ENCODE measurements around the gene ICAM4. TPM values are rescaled to one million over a fixed set of nuclear protein-coding genes. Genes with fewer than 3 reads are reported as not detected.
"Not testable (repeated sequence)": the region's sequence is repeated elsewhere in the genome, so short reads cannot be mapped to it uniquely, and the experiment has no call there.

The ICAM4 gene
- total RNA-seq, 1 donor from 2014 or later = 1.3 TPM

DNA sequence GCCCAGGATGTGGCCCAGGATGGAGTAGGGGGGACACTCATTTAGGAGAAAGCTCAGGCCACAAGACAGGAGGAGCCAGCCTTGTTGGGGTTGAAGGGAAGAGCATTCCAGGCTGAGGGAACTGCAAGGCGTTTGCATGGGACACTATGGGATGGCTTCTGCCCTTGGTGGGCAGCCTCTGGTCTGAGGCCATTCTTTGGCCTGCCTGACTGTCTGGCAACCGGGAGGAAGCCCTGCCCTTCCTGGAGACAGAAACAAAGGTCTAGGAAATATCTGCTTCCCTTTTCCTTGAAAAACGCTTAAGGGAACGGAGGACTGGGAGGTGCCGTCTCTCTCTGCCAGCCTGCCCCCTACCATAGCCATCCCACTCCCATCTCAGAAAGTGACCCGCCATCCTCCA, 18.7 kb upstream of the ICAM4 start:
- intact Hi-C loops (cut with micrococcal nuclease) = no loop called here

DNA sequence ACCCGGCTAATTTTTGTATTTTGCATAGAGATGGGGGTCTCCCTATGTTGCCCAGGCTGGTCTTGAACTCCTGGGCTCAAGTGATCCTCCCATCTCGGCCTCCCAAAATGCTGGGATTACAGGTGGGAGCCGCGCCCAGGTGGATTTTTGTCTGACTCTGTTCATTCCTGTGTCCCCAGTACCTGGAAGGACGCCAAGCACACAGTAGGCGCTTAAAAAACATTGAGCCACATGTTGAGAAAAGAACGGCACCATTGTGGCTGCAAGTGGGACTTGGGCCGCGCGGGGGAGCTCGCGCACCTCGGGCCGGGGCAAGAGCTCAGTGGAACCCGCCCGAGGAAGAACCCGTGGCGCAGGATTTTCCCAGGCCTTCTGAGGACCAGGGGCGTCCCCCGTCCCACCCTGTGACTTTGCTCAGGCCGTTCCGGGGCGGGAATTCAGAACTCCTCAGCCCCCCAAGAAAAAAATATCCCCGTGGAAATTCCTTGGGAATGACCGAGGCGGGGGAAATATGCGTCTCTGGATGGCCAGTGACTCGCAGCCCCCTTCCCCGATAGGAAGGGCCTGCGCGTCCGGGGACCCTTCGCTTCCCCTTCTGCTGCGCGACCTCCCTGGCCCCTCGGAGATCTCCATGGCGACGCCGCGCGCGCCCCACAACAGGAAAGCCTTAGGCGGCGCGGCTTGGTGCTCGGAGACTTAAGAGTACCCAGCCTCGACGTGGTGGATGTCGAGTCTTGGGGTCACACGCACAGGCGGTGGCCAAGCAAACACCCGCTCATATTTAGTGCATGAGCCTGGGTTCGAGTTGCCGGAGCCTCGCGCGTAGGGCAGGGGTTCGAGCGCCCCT, 17.2 kb upstream of the ICAM4 start:
- intact Hi-C loops (cut with micrococcal nuclease) = loop anchor here (1.0 kb wide), 3 partner anchors 9 to 300 kb away; no protein-coding TSS in a partner anchor

DNA sequence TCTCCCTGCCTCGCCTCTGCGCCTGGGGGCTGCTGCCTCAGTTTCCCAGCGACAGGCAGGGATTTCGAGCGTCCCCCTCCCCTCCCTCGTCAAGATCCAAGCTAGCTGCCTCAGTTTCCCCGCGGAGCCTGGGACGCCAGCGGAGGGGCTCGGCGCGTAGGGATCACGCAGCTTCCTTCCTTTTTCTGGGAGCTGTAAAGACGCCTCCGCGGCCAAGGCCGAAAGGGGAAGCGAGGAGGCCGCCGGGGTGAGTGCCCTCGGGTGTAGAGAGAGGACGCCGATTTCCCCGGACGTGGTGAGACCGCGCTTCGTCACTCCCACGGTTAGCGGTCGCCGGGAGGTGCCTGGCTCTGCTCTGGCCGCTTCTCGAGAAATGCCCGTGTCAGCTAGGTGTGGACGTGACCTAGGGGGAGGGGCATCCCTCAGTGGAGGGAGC, 16.6 kb upstream of the ICAM4 start:
- intact Hi-C loops (cut with micrococcal nuclease) = loop anchor here (1.0 kb wide), 1 partner anchor 299 kb away; no protein-coding TSS in a partner anchor

- intact Hi-C loops (cut with micrococcal nuclease) = loop anchor here (1.0 kb wide), 5 partner anchors 15 to 298 kb away; partner anchors contain the start of genes FDX2, ICAM4, RAVER1 and TYK2
These were observed 15.9 kb upstream of the ICAM4 start, which contains the start of gene ICAM1 for GRCh38 chr19:10270616-10271394. Gene ICAM1, plus strand, starts transcription at chr19:10271120. Its CDS starts 40 bp downstream, at chr19:10271160.

DNA sequence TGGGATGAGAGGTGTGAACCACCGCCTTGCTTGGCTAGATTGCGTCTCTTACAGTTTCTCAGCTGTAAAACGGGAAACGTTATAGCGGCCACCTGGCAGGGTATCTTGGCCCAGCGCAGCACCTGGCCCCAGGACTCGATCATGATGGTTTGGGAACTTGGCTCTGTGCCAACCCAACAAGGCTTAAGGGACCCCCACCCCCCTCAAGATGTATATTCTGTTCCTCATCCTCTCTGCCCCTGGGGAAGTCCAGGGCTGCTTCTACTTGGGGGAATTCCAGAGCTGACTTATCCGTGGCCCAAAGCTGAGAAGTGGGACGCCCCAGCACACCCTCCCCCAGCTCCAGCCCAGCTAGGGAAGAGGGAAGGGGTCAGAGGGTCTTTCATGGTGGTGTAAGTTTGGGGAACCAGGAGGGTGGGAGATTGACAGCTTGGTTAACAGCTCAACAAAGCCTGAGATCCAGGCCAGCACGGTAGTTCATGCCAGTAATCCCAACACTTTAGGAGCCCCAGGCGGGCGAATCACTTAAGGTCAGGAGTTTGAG, 15.1 kb upstream of the ICAM4 start:
- intact Hi-C loops (cut with micrococcal nuclease) = loop anchor here (1.0 kb wide), 4 partner anchors 15 to 109 kb away; partner anchors contain the start of genes FDX2, ICAM4, RAVER1 and TYK2

DNA sequence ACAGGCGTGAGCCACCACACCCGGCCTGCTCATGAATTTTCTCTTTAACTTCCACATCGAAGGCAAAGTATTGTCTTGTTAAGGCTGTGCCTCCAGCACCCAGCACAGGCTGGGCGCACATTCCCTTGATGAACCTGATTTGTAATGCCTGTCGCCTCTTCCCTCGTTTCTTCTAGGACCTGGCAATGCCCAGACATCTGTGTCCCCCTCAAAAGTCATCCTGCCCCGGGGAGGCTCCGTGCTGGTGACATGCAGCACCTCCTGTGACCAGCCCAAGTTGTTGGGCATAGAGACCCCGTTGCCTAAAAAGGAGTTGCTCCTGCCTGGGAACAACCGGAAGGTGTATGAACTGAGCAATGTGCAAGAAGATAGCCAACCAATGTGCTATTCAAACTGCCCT, 12.2 kb upstream of the ICAM4 start:
- intact Hi-C loops (cut with micrococcal nuclease) = no loop called here

GRCh38 chr19:10277795-10278589, 8.8 kb upstream of the ICAM4 start:
- intact Hi-C loops (cut with micrococcal nuclease) = no loop called here

DNA sequence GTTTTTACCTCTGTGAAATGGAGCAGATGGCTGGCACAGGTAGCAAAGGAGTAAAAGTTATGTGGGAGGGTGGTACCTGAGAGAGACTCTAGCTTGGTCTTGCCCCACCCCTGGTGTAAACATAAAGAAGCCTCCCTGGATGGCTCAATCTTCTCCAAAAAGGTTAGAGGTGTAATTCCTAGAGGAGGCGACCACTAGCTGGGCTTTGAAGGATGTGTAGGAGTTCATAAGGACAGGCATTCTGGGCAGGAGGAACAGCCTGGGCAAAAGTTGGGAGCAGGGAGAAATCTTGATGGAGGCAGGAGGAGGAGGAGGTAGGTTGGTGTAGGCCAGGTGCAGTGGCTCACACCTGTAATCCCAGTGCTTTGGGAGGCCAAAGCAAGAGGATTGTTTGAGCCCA, 7.8 kb upstream of the ICAM4 start:
- intact Hi-C loops (cut with micrococcal nuclease) = no loop called here

DNA sequence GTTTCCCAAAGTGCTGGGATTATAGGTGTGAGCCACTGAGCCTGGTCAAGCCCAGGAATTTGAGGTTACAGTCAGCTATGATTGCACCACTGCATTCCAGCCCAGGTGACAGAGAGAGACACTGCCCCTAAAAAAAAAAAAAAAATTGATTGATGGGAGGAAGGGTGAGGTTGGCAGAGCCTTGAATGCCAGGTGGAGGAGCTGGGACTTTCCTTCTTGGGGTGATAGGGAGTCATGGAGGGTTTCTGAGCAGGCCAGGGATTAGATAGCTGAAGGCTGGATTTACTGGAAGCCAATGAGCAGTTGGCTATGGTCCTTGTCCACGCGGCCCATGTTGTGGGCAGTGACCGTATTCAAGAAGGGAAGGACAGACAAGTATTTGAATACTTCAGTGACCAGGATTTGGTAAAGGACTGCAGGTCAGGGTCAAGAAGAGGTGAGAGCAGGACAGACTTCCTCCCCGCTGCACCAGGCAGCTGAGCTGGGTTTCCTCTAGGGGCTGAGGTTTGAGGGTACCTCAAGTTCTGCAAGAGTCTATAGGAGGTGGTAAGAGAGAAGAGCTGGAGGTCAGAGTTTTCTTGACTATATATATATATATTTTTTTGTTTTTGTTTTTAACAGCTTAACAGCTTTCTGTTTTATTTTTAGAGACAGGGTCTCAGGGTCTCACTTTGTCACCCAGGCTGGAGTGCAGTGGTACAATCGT, 6.9 kb upstream of the ICAM4 start:
- intact Hi-C loops (cut with micrococcal nuclease) = no loop called here

DNA sequence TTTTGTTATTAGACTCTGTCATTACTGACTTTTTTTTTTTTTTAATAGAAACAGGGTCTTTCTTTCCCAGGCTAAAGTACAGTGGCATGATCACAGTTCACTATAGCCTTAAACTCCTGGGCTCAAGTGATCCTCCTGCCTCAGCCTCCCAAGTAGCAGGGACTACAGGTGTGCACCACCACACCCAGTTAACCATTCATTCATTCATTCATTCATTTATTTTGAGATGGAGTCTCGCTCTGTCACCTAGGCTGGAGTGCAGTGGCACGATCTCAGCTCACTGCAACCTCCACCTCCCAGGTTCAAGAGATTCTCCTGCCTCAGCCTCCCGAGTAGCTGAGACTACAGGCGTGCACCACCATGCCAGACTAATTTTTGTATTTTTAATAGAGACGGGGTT, 4.7 kb upstream of the ICAM4 start:
- intact Hi-C loops (cut with micrococcal nuclease) = not testable (repeated sequence)

GRCh38 chr19:10283301-10284064, 3.3 kb upstream of the ICAM4 start:
- intact Hi-C loops (cut with micrococcal nuclease) = no loop called here

GRCh38 chr19:10284065-10284959, 2.4 kb upstream of the ICAM4 start:
- intact Hi-C loops (cut with micrococcal nuclease) = no loop called here

- intact Hi-C loops (cut with micrococcal nuclease) = loop anchor here (5.0 kb wide), 1 partner anchor 177 kb away; no protein-coding TSS in a partner anchor
These were observed 1.8 kb upstream of the ICAM4 start for GRCh38 chr19:10284960-10285278.

GRCh38 chr19:10285393-10285792, 1.4 kb upstream of the ICAM4 start:
- intact Hi-C loops (cut with micrococcal nuclease) = loop anchor here (5.0 kb wide), 1 partner anchor 177 kb away; no protein-coding TSS in a partner anchor

DNA sequence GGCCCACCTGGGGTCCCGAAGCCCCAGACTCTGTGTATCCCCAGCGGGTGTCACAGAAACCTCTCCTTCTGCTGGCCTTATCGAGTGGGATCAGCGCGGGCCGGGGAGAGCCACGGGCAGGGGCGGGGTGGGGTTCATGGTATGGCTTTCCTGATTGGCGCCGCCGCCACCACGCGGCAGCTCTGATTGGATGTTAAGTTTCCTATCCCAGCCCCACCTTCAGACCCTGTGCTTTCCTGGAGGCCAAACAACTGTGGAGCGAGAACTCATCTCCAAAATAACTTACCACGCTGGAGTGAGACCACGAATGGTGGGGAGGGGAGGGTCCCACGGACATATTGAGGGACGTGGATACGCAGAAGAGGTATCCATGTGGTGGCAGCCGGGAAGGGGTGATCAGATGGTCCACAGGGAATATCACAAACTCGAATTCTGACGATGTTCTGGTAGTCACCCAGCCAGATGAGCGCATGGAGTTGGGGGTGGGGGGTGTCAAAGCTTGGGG, 2.0 kb downstream of the ICAM4 start:
- intact Hi-C loops (cut with micrococcal nuclease) = loop anchor here (5.0 kb wide), 1 partner anchor 174 kb away; no protein-coding TSS in a partner anchor

- intact Hi-C loops (cut with micrococcal nuclease) = loop anchor here (5.0 kb wide), 1 partner anchor 173 kb away; no protein-coding TSS in a partner anchor
These were observed 2.5 kb downstream of the ICAM4 start for GRCh38 chr19:10289167-10289835.

DNA sequence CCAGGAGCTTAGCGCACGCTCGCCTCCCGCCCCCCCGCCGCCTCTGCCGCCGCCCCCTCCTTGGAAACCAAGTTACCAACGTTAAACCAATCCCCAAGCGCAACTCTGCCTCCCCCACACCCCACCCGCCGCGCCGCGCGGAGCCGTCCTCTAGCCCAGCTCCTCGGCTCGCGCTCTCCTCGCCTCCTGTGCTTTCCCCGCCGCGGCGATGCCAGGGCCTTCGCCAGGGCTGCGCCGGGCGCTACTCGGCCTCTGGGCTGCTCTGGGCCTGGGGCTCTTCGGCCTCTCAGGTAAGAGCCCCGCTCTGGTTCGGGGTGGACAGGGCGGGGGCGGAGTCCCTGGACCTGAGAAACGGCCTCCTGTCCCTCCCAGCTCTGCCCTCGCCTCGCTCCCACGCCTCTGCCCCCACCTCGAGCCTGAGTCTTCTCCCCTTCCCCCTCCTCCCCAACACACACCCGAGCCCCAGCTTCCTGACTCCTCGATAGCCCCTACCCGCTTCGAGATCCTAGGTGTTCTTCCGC, 3.1 kb downstream of the ICAM4 start, which contains the start of gene ICAM5:
ICAM5 (plus strand) TSS at position 117 of the 521 bp plus-strand sequence; CDS start at position 209, 92 bp downstream.
- intact Hi-C loops (cut with micrococcal nuclease) = loop anchor here (2.0 to 5.0 kb wide), 2 partner anchors 172 to 223 kb away; no protein-coding TSS in a partner anchor
